Stimulated activated CD8-positive, alpha-beta memory T cell treated with anti-CD3 and anti-CD28 coated beads, Interleukin-2, amount 100 ng/mL, for 1 hour (primary cell): Measurements from ENCODE around the gene DIPK1C.

Experiments
- DNase-seq, 2 donors: peaks; one replicate each; pipeline ENCODE4 v3.0.0-alpha.2; 2020; ENCODE audit warnings: low read depth in 2 of 2

DIPK1C gene

GRCh38 chr18:74388227-74388626 is 68.9 kb downstream of the DIPK1C start:
- DNase-seq = no peak

GRCh38 chr18:74387383-74387782 is 69.7 kb downstream of the DIPK1C start:
- no peak for DNase-seq
